Measurements from ENCODE around the gene SLAMF9. TPM values are rescaled to one million over a fixed set of nuclear protein-coding genes. Genes with fewer than 3 reads are reported as not detected.

Gene SLAMF9
- polyA plus RNA-seq, 1 donor (not counting 4 experiments of a cell fraction or from before 2014, with no cell fraction given): 0.31 TPM

DNA sequence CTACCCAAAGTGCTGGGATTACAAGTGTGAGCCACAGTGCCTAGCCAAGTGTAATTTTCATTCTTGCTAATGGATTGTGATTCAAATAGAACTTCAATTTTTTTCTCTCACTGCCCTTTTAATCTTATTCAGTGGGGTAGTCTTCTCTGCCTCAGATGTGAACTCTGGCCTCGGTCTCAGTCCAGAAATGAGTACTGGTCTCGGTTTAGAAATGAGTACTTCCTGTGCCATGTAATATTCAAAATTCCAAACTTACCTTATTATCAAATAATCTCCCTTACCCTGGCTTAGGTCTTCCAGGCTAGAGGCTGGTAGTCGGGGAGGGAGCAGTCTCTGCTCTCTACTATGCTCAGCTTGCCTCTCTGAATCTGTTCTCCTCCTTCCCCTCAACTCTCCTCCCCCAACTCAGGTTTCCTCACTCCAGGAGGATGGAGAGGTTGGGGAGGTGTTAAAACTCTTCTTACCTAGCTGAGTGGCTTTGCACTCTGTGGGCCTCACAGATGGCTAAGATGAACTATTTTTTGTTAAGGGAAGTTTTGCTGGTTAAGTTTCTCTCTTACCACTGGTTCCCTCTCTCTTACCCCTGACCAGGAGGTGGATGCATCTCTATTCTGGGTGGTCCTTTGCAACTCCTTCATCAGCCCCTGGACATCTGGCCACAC lies 4.8 kb upstream of the SLAMF9 start:
- H3K36me3 ChIP-seq (ENCODE audit: control insufficient read depth in 2 of 2, extremely low read depth in 1 of 2, insufficient read depth in 2 of 2, low read length in 2 of 2): peaks cover 0 to 7% of the 10 kb centered on the region in 2 experiments
- peak overlapping the region; percentile 10 for H3K9ac ChIP-seq (ENCODE audit: control insufficient read depth, extremely low read depth, insufficient read depth, low read length)
- DNase-seq (ENCODE audit: low read depth, low spot score) (no peak), FAIRE-seq (no peak)
- H3K4me2 ChIP-seq (ENCODE audit: control insufficient read depth, extremely low read depth, insufficient read depth, low read depth, low read length): no peak overlapping the region
- dilution Hi-C loops (cut with MboI; ENCODE audit: extremely low pct_ligation_motif_present, low sequenced_read_pairs): no loop called here
- no peaks in the 10 kb centered on the region for H3K9me1 ChIP-seq (ENCODE audit: control insufficient read depth, extremely low read depth, insufficient read depth, low read length)
- H3K9me3 ChIP-seq (ENCODE audit: control insufficient read depth, low read depth, low read length): no peaks in the 10 kb centered on the region
- peak overlapping the region; percentile 55 for H3K27ac ChIP-seq (ENCODE audit: control insufficient read depth, insufficient read depth, low read length)
- no peaks in the 10 kb centered on the region for H3K27me3 ChIP-seq (ENCODE audit: control insufficient read depth, extremely low read depth, insufficient read depth, low read length)
- H3K4me3 ChIP-seq (ENCODE audit: control insufficient read depth in 2 of 3, extremely low read depth in 1 of 3, insufficient read depth in 2 of 3, low read depth in 1 of 3, low read length in 3 of 3): no peak overlapping the region
- TF ChIP-seq, protein P1, sequence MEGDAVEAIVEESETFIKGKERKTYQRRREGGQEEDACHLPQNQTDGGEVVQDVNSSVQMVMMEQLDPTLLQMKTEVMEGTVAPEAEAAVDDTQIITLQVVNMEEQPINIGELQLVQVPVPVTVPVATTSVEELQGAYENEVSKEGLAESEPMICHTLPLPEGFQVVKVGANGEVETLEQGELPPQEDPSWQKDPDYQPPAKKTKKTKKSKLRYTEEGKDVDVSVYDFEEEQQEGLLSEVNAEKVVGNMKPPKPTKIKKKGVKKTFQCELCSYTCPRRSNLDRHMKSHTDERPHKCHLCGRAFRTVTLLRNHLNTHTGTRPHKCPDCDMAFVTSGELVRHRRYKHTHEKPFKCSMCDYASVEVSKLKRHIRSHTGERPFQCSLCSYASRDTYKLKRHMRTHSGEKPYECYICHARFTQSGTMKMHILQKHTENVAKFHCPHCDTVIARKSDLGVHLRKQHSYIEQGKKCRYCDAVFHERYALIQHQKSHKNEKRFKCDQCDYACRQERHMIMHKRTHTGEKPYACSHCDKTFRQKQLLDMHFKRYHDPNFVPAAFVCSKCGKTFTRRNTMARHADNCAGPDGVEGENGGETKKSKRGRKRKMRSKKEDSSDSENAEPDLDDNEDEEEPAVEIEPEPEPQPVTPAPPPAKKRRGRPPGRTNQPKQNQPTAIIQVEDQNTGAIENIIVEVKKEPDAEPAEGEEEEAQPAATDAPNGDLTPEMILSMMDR (optimal IDR thresholded peaks at IDR 0.05 in 1 of 3, IDR thresholded peaks at IDR 0.05 in 1 of 3, conservative IDR thresholded peaks at IDR 0.05 in 1 of 3; ENCODE audit: extremely low read depth in 1 of 3, insufficient read depth in 2 of 3, low read length in 3 of 3): no peak
- no peak for TF ChIP-seq EZH2 (IDR thresholded peaks at IDR 0.05; ENCODE audit: low read length)
- peaks cover 48% of the 10 kb centered on the region for H3K4me1 ChIP-seq (ENCODE audit: control insufficient read depth, extremely low read depth, insufficient read depth, low read length)
- no peaks in the 10 kb centered on the region for H4K20me1 ChIP-seq (ENCODE audit: control insufficient read depth, extremely low read depth, insufficient read depth, low read length)
- peaks cover 20% of the 10 kb centered on the region for H3K79me2 ChIP-seq (ENCODE audit: control insufficient read depth, insufficient read depth, low read length)
- H2AFZ ChIP-seq (ENCODE audit: control insufficient read depth, low read length): peak overlapping the region; percentile 17

DNA sequence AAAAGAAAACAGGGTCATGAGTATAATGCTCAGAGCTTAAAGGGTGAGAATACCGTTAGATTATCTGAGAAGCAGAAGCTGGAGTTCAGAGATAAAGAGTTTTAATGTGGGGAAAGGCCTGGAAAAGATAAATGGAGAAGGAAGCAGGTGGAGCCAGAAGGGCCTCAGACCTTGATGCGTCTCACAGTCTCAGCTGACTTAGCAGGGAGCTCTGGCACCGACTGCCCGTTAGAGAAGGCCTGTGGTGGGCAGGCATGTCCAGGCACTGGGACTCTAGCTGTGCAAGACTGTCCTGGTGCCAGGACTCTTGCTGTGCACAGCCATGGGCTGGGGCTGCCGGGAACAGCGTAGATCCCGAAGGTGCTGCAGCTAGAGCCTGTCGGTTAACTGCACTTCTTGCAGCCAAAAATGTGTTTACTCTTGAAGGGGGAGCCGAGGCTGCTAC lies 3.8 kb upstream of the SLAMF9 start:
- Histone ChIP-seq H3K27ac (ENCODE audit: control insufficient read depth, insufficient read depth, low read length) (no peak overlapping the region), H3K36me3 (ENCODE audit: control insufficient read depth in 2 of 2, extremely low read depth in 1 of 2, insufficient read depth in 2 of 2, low read length in 2 of 2) (peaks cover 0 to 4% of the 10 kb centered on the region in 2 experiments), H3K9me1 (ENCODE audit: control insufficient read depth, extremely low read depth, insufficient read depth, low read length) (no peaks in the 10 kb centered on the region), H2AFZ (ENCODE audit: control insufficient read depth, low read length) (peak overlapping the region; percentile 42), H3K79me2 (ENCODE audit: control insufficient read depth, insufficient read depth, low read length) (peaks cover 10% of the 10 kb centered on the region), H3K9me3 (ENCODE audit: control insufficient read depth, low read depth, low read length) (no peaks in the 10 kb centered on the region), H3K4me1 (ENCODE audit: control insufficient read depth, extremely low read depth, insufficient read depth, low read length) (peaks cover 42% of the 10 kb centered on the region), H3K9ac (ENCODE audit: control insufficient read depth, extremely low read depth, insufficient read depth, low read length) (no peak overlapping the region), H3K27me3 (ENCODE audit: control insufficient read depth, extremely low read depth, insufficient read depth, low read length) (no peaks in the 10 kb centered on the region), H3K4me3 (ENCODE audit: control insufficient read depth in 2 of 3, extremely low read depth in 1 of 3, insufficient read depth in 2 of 3, low read depth in 1 of 3, low read length in 3 of 3) (no peak overlapping the region), H4K20me1 (ENCODE audit: control insufficient read depth, extremely low read depth, insufficient read depth, low read length) (no peaks in the 10 kb centered on the region), H3K4me2 (ENCODE audit: control insufficient read depth, extremely low read depth, insufficient read depth, low read depth, low read length) (no peak overlapping the region)
- dilution Hi-C loops (cut with MboI; ENCODE audit: extremely low pct_ligation_motif_present, low sequenced_read_pairs): no loop called here
- no peak for DNase-seq (ENCODE audit: low read depth, low spot score)
- TF ChIP-seq, protein P1 (optimal IDR thresholded peaks at IDR 0.05 in 1 of 3, IDR thresholded peaks at IDR 0.05 in 1 of 3, conservative IDR thresholded peaks at IDR 0.05 in 1 of 3; ENCODE audit: extremely low read depth in 1 of 3, insufficient read depth in 2 of 3, low read length in 3 of 3): no peak
- TF ChIP-seq EZH2 (IDR thresholded peaks at IDR 0.05; ENCODE audit: low read length): no peak
- no peak for FAIRE-seq
